CD4-positive, alpha-beta T cell (primary cell): ENCODE measurements around the gene MACROH2A1. TPM values are rescaled to one million over a fixed set of nuclear protein-coding genes. Genes with fewer than 3 reads are reported as not detected.

Experiments
- ATAC-seq: fragments of 200-7000 bp; cut with Tn5 transposase; one replicate; pipeline ENCODE4 v1.10.0; 2022; ENCODE audit warnings: mild to moderate bottlenecking; ENCODE audit not compliant: poor library complexity
- CTCF ChIA-PET: fragments of 350-600 bp; sonication (Branson Sonifier 250); formaldehyde crosslinking; loops from one replicate; lab custom pipeline; 2021; ENCODE audit warnings: antibody characterized with exemption, inconsistent platforms; lab: Charles Lee
- POLR2A ChIA-PET: fragments of 350-600 bp; sonication (Branson Sonifier 250); formaldehyde crosslinking; loops from one replicate; lab custom pipeline; 2021; ENCODE audit warnings: antibody characterized with exemption, inconsistent platforms; lab: Charles Lee
- DNase-seq, 14 experiments: peaks; one replicate each; pipeline ENCODE4 v3.0.0-alpha.2; 2013 to 2020; ENCODE audit warnings: mixed read lengths in 2 of 14
- H3K27ac ChIP-seq, 2 donors: one replicate each; pipeline versions ENCODE4 v1.5.1 to v1.7.0; 2013; ENCODE audit warnings: low read length in 2 of 2, low read depth in 1 of 2, mild to moderate bottlenecking in 1 of 2
- H3K27me3 ChIP-seq, 2 experiments: 1 replicate in 1 of 2; 2 replicates in 1 of 2; pipeline versions ENCODE4 v1.6.1 to v1.7.0; 2013; ENCODE audit warnings: low read length in 2 of 2, control low read depth in 1 of 2, mild to moderate bottlenecking in 1 of 2, moderate library complexity in 1 of 2; ENCODE audit not compliant: insufficient read depth in 2 of 2, control insufficient read depth in 1 of 2
- H3K36me3 ChIP-seq: one replicate; pipeline ENCODE4 v1.6.1; 2013; ENCODE audit warnings: low read length, control low read depth; ENCODE audit not compliant: insufficient read depth
- H3K4me1 ChIP-seq: one replicate; pipeline ENCODE4 v1.6.1; 2013; ENCODE audit warnings: low read length, control low read depth; ENCODE audit not compliant: insufficient read depth
- H3K4me3 ChIP-seq: one replicate; pipeline ENCODE4 v1.5.1; 2013; ENCODE audit warnings: mild to moderate bottlenecking, low read length, moderate library complexity
- H3K9me3 ChIP-seq, 2 experiments: 1 replicate in 1 of 2; 2 replicates in 1 of 2; pipeline versions ENCODE4 v1.6.1 to v1.7.0; 2013; ENCODE audit warnings: low read length in 2 of 2, mild to moderate bottlenecking in 2 of 2, control low read depth in 1 of 2, moderate library complexity in 1 of 2; ENCODE audit not compliant: control insufficient read depth in 1 of 2, insufficient read depth in 1 of 2
- H3K27ac Mint-ChIP-seq: one replicate; pipeline ENCODE4 v1.8.0; 2020; ENCODE audit warnings: mixed read lengths
- H3K27me3 Mint-ChIP-seq: one replicate; pipeline ENCODE4 v1.8.0; 2021; ENCODE audit warnings: mixed read lengths
- H3K36me3 Mint-ChIP-seq: one replicate; pipeline ENCODE4 v1.8.0; 2021; ENCODE audit warnings: low read depth, mixed read lengths
- H3K4me1 Mint-ChIP-seq: one replicate; pipeline ENCODE4 v1.8.0; 2021; ENCODE audit warnings: low read depth, mixed read lengths
- H3K4me3 Mint-ChIP-seq: one replicate; pipeline ENCODE4 v1.8.0; 2020; ENCODE audit warnings: mild to moderate bottlenecking, mixed read lengths
- H3K9me3 Mint-ChIP-seq: one replicate; pipeline ENCODE4 v1.8.0; 2020; ENCODE audit warnings: mixed read lengths
- CTCF ChIP-seq: fragments of 200-600 bp; IDR thresholded peaks from one replicate; pipeline ENCODE4 v1.8.0; 2022; ENCODE audit warnings: antibody characterized with exemption, mild to moderate bottlenecking
- intact Hi-C, 2 experiments: fragments of 100-400 bp; cut with DNase I in 1 of 2; cut with micrococcal nuclease in 1 of 2; formaldehyde crosslinking; loops; one replicate each; pipeline versions ENCODE4 v1.15.1 to v1.9.0; 2023 to 2025; cut with DNase I, micrococcal nuclease
- total RNA-seq, 174 experiments: library from RNA in 2 of 174; stranded (reverse) in 2 of 174; gene quantifications; one replicate each; pipeline ENCODE4 v1.2.3 and lab custom pipeline; 2021 to 2026

MACROH2A1 gene
- total RNA-seq, 2 experiments from 2014 or later, result 114 to 120 TPM

DNA sequence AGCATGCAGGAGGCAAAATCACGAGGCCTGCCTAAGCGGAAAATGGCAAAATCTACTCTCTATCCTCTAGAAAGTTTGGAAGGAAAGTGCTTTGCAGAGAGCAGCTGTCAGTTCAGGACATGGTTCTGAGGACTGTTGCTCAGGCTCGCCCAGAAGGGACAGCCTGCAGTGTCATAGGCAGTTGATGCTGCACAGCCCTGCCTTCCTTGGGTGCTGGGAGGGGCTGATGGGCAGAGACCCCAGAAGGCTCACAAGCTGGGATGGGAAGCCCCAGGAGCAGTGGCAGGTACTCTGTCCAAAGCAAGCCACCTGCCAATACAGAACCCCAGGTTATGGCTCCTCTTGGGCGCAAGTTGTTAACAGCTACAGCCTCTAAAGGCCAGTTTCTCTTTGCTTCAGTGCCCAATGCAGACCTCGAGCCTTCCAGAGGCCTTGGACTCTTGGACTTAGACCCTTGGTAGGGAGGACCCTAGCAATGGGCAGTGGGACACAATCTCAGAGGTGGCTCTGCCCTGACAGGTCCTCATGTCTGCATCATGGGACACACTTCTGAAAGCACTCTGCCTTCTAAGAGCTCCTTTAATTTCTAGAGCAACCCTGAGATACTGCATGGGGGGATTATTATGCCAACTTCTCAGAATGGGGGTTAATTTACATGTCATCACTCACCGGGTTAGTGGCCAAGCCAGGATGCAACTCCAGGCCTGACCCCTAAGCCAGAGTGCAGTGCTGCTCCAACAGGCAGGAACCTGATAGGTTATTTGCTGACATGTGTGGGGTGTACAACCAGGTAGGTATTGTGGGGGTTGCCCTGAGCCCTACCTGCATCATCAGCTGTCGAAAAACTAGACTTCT, 57.1 kb downstream of the MACROH2A1 start:
- Histone ChIP-seq H3K27me3 (no peaks in the 10 kb centered on the region), H3K27ac (no peak overlapping the region), H3K4me1 (no peaks in the 10 kb centered on the region), H3K9me3 (no peaks in the 10 kb centered on the region), H3K36me3 (peaks cover 89% of the 10 kb centered on the region), H3K4me3 (no peak overlapping the region)
- Mint-ChIP-seq H3K27me3 (no peaks in the 10 kb centered on the region), H3K4me1 (no peaks in the 10 kb centered on the region), H3K27ac (no peak overlapping the region), H3K36me3 (peaks cover 98% of the 10 kb centered on the region), H3K9me3 (no peaks in the 10 kb centered on the region), H3K4me3 (no peak overlapping the region)
- CTCF ChIA-PET, result no interaction called here
- POLR2A ChIA-PET, result interaction anchor here (0.8 kb wide), 1 partner anchor 36 kb away, joined by 3 read pairs; no protein-coding TSS in a partner anchor
- ATAC-seq (no peak), DNase-seq (no peak)
- intact Hi-C loops, result no loop called here
- no peak for TF ChIP-seq CTCF

GRCh38 chr5:135341016-135341666, 57.9 kb downstream of the MACROH2A1 start:
- Mint-ChIP-seq H3K4me1 (no peaks in the 10 kb centered on the region), H3K9me3 (no peaks in the 10 kb centered on the region), H3K27me3 (no peaks in the 10 kb centered on the region), H3K27ac (no peak overlapping the region), H3K4me3 (no peak overlapping the region), H3K36me3 (peaks cover 98% of the 10 kb centered on the region)
- no peak overlapping the region for H3K27ac ChIP-seq
- no peak overlapping the region for H3K4me3 ChIP-seq
- DNase-seq (no peak), ATAC-seq (no peak)
- no peaks in the 10 kb centered on the region for H3K27me3 ChIP-seq
- ChIA-PET CTCF (no interaction called here), POLR2A (no interaction called here)
- TF ChIP-seq CTCF, result no peak
- peaks cover 91% of the 10 kb centered on the region for H3K36me3 ChIP-seq
- no peaks in the 10 kb centered on the region for H3K9me3 ChIP-seq
- H3K4me1 ChIP-seq, result no peaks in the 10 kb centered on the region
- intact Hi-C loops, result no loop called here

- intact Hi-C loops, result no loop called here
- H3K4me1 Mint-ChIP-seq, result no peaks in the 10 kb centered on the region
- H3K9me3 Mint-ChIP-seq, result no peaks in the 10 kb centered on the region
- Histone ChIP-seq H3K9me3 (no peaks in the 10 kb centered on the region), H3K27ac (no peak overlapping the region), H3K4me3 (no peak overlapping the region), H3K27me3 (no peaks in the 10 kb centered on the region), H3K4me1 (no peaks in the 10 kb centered on the region), H3K36me3 (peaks cover 91% of the 10 kb centered on the region)
- POLR2A ChIA-PET, result no interaction called here
- CTCF ChIA-PET, result no interaction called here
- H3K27me3 Mint-ChIP-seq, result no peaks in the 10 kb centered on the region
- H3K27ac Mint-ChIP-seq, result no peak overlapping the region
- H3K36me3 Mint-ChIP-seq, result peaks cover 94% of the 10 kb centered on the region
- H3K4me3 Mint-ChIP-seq, result no peak overlapping the region
- ATAC-seq (no peak), DNase-seq (no peak)
- no peak for TF ChIP-seq CTCF
These were observed 58.5 kb downstream of the MACROH2A1 start for GRCh38 chr5:135340568-135340967.
